Stimulated activated CD4-positive, alpha-beta T cell treated with anti-CD3 and anti-CD28 coated beads, Interleukin-15, amount 100 ng/mL, for 24 hours (primary cell): ENCODE data around the gene CCDC50.

Experiments
- DNase-seq: peaks from one replicate; pipeline ENCODE4 v3.0.0-alpha.2; 2020

Gene CCDC50

GRCh38 chr3:191432162-191432561 is 103.0 kb downstream of the CCDC50 start:
- no peak for DNase-seq

DNA sequence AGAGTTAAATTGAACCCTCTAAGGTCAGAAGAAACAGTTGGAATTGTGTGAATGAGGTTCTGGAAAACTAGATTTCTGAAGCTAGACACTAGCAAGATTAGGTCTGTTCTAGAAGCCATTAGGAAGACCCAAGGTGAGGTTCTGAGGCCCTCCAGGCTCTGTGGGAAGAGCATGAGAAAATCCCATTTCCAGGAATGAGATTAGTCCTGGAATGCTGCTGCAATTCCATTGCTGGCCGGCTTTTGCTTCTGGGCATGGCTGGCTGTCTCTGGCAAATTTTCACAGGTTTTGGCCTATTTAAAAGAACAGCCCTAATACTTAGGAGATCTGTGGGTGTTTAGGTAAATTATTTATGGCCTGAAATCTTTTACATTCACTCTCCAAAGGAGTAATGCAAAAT is 104.8 kb downstream of the CCDC50 start:
- DNase-seq = no peak

DNA sequence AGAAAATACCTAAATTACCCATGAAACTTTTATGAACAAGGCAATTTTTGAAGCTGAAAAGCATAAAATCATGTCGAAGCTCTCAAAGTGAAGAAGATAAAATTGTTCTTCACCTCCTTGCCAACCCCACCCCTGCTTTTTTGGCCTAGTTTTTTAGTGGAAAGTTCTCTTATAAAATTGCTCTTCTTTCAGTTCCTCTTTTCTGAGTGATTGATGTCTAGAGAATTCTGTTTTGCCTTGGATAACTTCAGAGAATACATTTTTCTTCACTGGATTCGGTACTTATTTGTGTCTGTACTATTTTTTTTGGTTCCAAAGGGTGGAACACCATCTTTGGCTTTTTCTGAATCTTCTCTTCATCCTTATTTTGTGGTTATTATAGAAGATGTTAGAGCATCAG is 106.8 kb downstream of the CCDC50 start:
- DNase-seq = no peak

- DNase-seq = no peak
Measured at GRCh38 chr3:191438150-191438814, 109.1 kb downstream of the CCDC50 start.

- no peak for DNase-seq
Measured at GRCh38 chr3:191440532-191440931, 111.3 kb downstream of the CCDC50 start.

DNA sequence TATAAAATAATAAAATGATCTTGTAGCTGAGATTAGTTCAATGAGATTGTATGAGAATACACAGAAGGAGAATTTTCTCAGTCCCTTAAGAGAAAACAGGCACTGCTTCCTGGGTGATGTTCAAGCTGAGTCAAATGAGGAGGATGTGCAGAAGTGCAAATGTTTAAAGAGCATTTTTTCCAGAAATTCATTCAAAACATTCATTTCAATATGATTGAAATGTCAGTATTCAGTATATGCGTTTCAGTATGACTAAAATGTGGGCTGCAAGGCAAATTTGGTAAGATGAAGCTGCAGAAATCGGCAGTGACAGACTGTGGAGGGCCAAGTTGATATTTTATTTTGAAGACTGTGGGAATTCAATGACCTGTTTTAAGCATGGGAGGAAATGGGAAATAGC is 112.5 kb downstream of the CCDC50 start:
- DNase-seq = no peak

DNA sequence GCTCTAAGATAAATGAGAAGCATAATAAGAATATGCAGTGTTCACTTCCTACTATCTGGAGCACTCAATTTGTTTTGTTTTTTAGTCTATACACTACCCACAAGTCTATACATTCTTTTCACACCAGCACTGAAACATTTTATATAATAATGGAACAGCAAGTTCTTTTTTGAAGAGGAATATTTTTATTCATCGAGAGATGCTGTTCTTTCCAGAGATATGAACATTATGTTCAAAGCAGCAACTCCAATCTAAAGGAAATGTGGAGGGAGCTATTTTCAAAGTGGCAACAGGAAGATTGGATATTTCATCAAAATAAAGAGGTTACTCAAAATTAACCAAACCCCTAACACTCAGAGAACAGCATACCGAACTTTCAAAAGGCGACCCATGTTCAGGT is 115.4 kb downstream of the CCDC50 start:
- no peak for DNase-seq
